Esophagus muscularis mucosa (tissue), 4 donors: ENCODE results near the gene BAK1.

Experiments used
- CTCF ChIP-seq, 3 experiments: fragments of 200-600 bp in 2 of 3; fragments of 450-650 bp in 1 of 3; sonication (generic) in 2 of 3; IDR thresholded peaks; one replicate each; pipeline ENCODE4 v1.5.1; 2017 to 2019; ENCODE audit warnings: antibody characterized with exemption in 3 of 3, mild to moderate bottlenecking in 2 of 3, moderate library complexity in 1 of 3
- EP300 ChIP-seq: sonication (generic); formaldehyde crosslinking; IDR thresholded peaks from one replicate; pipeline ENCODE4 v1.6.1; 2017; ENCODE audit warnings: antibody characterized with exemption
- POLR2A ChIP-seq: fragments of 450-650 bp; IDR thresholded peaks from one replicate; pipeline ENCODE4 v1.6.1; 2017; ENCODE audit warnings: antibody characterized with exemption, moderate library complexity, mild to moderate bottlenecking, low read depth
- POLR2AphosphoS5 ChIP-seq, 2 donors: sonication (generic); formaldehyde crosslinking; IDR thresholded peaks; one replicate each; pipeline ENCODE4 v1.6.1; 2017; ENCODE audit warnings: antibody characterized with exemption in 2 of 2

GRCh38 chr6:33599413-33599938 is 19.4 kb upstream of the BAK1 start:
- TF ChIP-seq CTCF (IDR thresholded peaks at IDR 0.05) (no peak), EP300 (no peak), POLR2A (no peak), POLR2AphosphoS5 (IDR thresholded peaks at IDR 0.05) (no peak)
